A549 (cell line): ENCODE data around the gene USP2.

Source experiments
- CEBPB ChIP-seq, 2 experiments: fragments of >200 bp in 1 of 2; sonication (Bioruptor Twin) in 1 of 2; formaldehyde crosslinking in 1 of 2; IDR thresholded peaks; 2 replicates each; pipeline ENCODE4 v1.6.1; 2012 to 2016
- FOSB ChIP-seq: fragments of 250-450 bp; sonication (Bioruptor Pico); IDR thresholded peaks from 2 replicates; pipeline ENCODE4 v1.5.0; 2020; ENCODE audit warnings: mild to moderate bottlenecking, moderate library complexity
- HDAC2 ChIP-seq: fragments of 200-600 bp; sonication (generic); IDR thresholded peaks from 2 replicates; pipeline ENCODE4 v1.6.1; 2016
- HOXA7 ChIP-seq: fragments of 250-450 bp; sonication (Bioruptor Pico); IDR thresholded peaks from 2 replicates; pipeline ENCODE4 v1.5.0; 2020; ENCODE audit warnings: mild to moderate bottlenecking, moderate library complexity
- JUN ChIP-seq, 2 experiments: fragments of >200 bp; sonication (Bioruptor Twin); formaldehyde crosslinking; IDR thresholded peaks; 2 replicates in 1 of 2; 3 replicates in 1 of 2; pipeline ENCODE4 v1.6.1; 2016 to 2017
- MYC ChIP-seq: IDR thresholded peaks from 2 replicates; pipeline ENCODE4 v1.6.1; 2012; ENCODE audit warnings: mild to moderate bottlenecking, inconsistent platforms, low read length, improper control_type of control experiment, borderline replicate concordance
- RFX5 ChIP-seq: fragments of 450-650 bp; IDR thresholded peaks from 2 replicates; pipeline ENCODE4 v1.7.1; 2014; ENCODE audit warnings: antibody characterized with exemption, mild to moderate bottlenecking, moderate library complexity
- RNF2 ChIP-seq: fragments of 200-600 bp; sonication (generic); IDR thresholded peaks from 2 replicates; pipeline ENCODE4 v1.6.1; 2016; ENCODE audit warnings: low read depth, mild to moderate bottlenecking, antibody characterized with exemption, moderate library complexity, borderline replicate concordance
- TF ChIP-seq, protein P1 (sequence below): fragments of >200 bp; sonication (Bioruptor Twin); formaldehyde crosslinking; IDR thresholded peaks from 3 replicates; pipeline ENCODE4 v1.5.1; 2016
- TF ChIP-seq, protein P2 (sequence below): fragments of 200-600 bp; sonication (generic); IDR thresholded peaks from 2 replicates; pipeline ENCODE4 v1.6.1; 2016; ENCODE audit warnings: antibody characterized with exemption, mild to moderate bottlenecking, moderate library complexity

GRCh38 chr11:119381181-119381988 is at the start of gene USP2:
- TF ChIP-seq CEBPB (IDR thresholded peaks at IDR 0.05) = no peak
- TF ChIP-seq, protein P1, sequence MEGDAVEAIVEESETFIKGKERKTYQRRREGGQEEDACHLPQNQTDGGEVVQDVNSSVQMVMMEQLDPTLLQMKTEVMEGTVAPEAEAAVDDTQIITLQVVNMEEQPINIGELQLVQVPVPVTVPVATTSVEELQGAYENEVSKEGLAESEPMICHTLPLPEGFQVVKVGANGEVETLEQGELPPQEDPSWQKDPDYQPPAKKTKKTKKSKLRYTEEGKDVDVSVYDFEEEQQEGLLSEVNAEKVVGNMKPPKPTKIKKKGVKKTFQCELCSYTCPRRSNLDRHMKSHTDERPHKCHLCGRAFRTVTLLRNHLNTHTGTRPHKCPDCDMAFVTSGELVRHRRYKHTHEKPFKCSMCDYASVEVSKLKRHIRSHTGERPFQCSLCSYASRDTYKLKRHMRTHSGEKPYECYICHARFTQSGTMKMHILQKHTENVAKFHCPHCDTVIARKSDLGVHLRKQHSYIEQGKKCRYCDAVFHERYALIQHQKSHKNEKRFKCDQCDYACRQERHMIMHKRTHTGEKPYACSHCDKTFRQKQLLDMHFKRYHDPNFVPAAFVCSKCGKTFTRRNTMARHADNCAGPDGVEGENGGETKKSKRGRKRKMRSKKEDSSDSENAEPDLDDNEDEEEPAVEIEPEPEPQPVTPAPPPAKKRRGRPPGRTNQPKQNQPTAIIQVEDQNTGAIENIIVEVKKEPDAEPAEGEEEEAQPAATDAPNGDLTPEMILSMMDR = peak; percentile 70
- no peak for TF ChIP-seq FOSB (CRISPR knock-in tag)
- TF ChIP-seq JUN (IDR thresholded peaks at IDR 0.05) = no peak
- no peak for TF ChIP-seq RNF2
- TF ChIP-seq, protein P2, sequence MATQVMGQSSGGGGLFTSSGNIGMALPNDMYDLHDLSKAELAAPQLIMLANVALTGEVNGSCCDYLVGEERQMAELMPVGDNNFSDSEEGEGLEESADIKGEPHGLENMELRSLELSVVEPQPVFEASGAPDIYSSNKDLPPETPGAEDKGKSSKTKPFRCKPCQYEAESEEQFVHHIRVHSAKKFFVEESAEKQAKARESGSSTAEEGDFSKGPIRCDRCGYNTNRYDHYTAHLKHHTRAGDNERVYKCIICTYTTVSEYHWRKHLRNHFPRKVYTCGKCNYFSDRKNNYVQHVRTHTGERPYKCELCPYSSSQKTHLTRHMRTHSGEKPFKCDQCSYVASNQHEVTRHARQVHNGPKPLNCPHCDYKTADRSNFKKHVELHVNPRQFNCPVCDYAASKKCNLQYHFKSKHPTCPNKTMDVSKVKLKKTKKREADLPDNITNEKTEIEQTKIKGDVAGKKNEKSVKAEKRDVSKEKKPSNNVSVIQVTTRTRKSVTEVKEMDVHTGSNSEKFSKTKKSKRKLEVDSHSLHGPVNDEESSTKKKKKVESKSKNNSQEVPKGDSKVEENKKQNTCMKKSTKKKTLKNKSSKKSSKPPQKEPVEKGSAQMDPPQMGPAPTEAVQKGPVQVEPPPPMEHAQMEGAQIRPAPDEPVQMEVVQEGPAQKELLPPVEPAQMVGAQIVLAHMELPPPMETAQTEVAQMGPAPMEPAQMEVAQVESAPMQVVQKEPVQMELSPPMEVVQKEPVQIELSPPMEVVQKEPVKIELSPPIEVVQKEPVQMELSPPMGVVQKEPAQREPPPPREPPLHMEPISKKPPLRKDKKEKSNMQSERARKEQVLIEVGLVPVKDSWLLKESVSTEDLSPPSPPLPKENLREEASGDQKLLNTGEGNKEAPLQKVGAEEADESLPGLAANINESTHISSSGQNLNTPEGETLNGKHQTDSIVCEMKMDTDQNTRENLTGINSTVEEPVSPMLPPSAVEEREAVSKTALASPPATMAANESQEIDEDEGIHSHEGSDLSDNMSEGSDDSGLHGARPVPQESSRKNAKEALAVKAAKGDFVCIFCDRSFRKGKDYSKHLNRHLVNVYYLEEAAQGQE = no peak
- TF ChIP-seq RFX5 = peak; percentile 70; the same call in 1 of the 2 replicates
- no peak for TF ChIP-seq HDAC2
- TF ChIP-seq MYC = peak; percentile 83; the same call in 1 of the 2 replicates
- no peak for TF ChIP-seq HOXA7 (CRISPR knock-in tag)
